Tibial nerve (tissue), 4 donors: ENCODE data around the gene TGM6. TPM values are rescaled to one million over a fixed set of nuclear protein-coding genes. Genes with fewer than 3 reads are reported as not detected.

Experiments
- DNase-seq, 2 donors: peaks; one replicate each; pipeline ENCODE4 v3.0.0-alpha.2; 2019; ENCODE audit warnings: low spot score in 2 of 2
- H3K27ac ChIP-seq, 4 donors: fragments of 200-600 bp; sonication (generic) in 3 of 4; one replicate each; pipeline ENCODE4 v1.5.1; 2017 to 2019; ENCODE audit warnings: mild to moderate bottlenecking in 1 of 4
- H3K27me3 ChIP-seq, 2 donors: fragments of 200-600 bp; sonication (generic) in 1 of 2; one replicate each; pipeline versions ENCODE4 v1.5.1 to v1.6.0; 2017 to 2019
- H3K36me3 ChIP-seq, 3 donors: fragments of 200-600 bp; sonication (generic); one replicate each; pipeline ENCODE4 v1.5.1; 2018 to 2019
- H3K4me1 ChIP-seq, 4 donors: fragments of 200-600 bp; sonication (generic) in 3 of 4; one replicate each; pipeline ENCODE4 v1.5.1; 2017 to 2019
- H3K4me3 ChIP-seq, 4 donors: fragments of 200-600 bp; sonication (generic) in 3 of 4; one replicate each; pipeline ENCODE4 v1.5.1; 2017 to 2019; ENCODE audit warnings: mild to moderate bottlenecking in 1 of 4, moderate library complexity in 1 of 4
- H3K9me3 ChIP-seq, 4 donors: fragments of 200-600 bp; sonication (generic) in 3 of 4; one replicate each; pipeline ENCODE4 v1.5.1; 2017 to 2019
- CTCF ChIP-seq, 5 experiments: fragments of 200-600 bp in 3 of 5; fragments of 450-650 bp in 2 of 5; sonication (generic) in 3 of 5; IDR thresholded peaks; one replicate each; pipeline ENCODE4 v1.5.1; 2016 to 2019; ENCODE audit warnings: antibody characterized with exemption in 5 of 5, mild to moderate bottlenecking in 3 of 5, moderate library complexity in 2 of 5
- EP300 ChIP-seq, 2 donors: sonication (generic); formaldehyde crosslinking; IDR thresholded peaks; one replicate each; pipeline ENCODE4 v1.6.1; 2017; ENCODE audit warnings: antibody characterized with exemption in 2 of 2, mild to moderate bottlenecking in 1 of 2
- POLR2A ChIP-seq, 2 donors: fragments of 450-650 bp; IDR thresholded peaks; one replicate each; pipeline ENCODE4 v1.6.1; 2017; ENCODE audit warnings: antibody characterized with exemption in 2 of 2, mild to moderate bottlenecking in 2 of 2, moderate library complexity in 2 of 2
- WGBS, 2 donors: methylation state at CpG; one replicate each; pipeline ENCODE4 v1.1.5; 2018; 5-methylcytosine and 5-hydroxymethylcytosine counted together
- total RNA-seq, 4 donors: library from RNA; depleted of rRNA; stranded (reverse); fragments of >200 nt; gene quantifications; one replicate each; pipeline ENCODE4 v1.1.0, GENCODE V29; 2016

TGM6 gene
- total RNA-seq, 4 donors from 2014 or later = not detected

GRCh38 chr20:2396241-2396814 lies 15.6 kb downstream of the TGM6 start:
- no peak for TF ChIP-seq POLR2A (IDR thresholded peaks at IDR 0.05)
- TF ChIP-seq CTCF (IDR thresholded peaks at IDR 0.05) = no peak
- no peak for TF ChIP-seq EP300 (IDR thresholded peaks at IDR 0.05)
- WGBS, 2 donors = 66 to 78% methylated on average over 7 to 14 of the region's 14 CpGs
- DNase-seq = no peak

GRCh38 chr20:2397091-2397490 lies 16.4 kb downstream of the TGM6 start:
- no peak overlapping the region for H3K27ac ChIP-seq
- 84 to 88% methylated on average over 8 of the region's 8 CpGs for WGBS, 2 donors
- no peak overlapping the region for H3K4me3 ChIP-seq
- DNase-seq = no peak
- no peaks in the 10 kb centered on the region for H3K4me1 ChIP-seq
- H3K36me3 ChIP-seq = no peaks in the 10 kb centered on the region
- no peaks in the 10 kb centered on the region for H3K27me3 ChIP-seq
- TF ChIP-seq POLR2A (IDR thresholded peaks at IDR 0.05) = no peak
- no peak for TF ChIP-seq EP300 (IDR thresholded peaks at IDR 0.05)
- no peak for TF ChIP-seq CTCF (IDR thresholded peaks at IDR 0.05)
- H3K9me3 ChIP-seq = peaks cover 0 to 15% (median 0%) of the 10 kb centered on the region in 4 donors

More at GRCh38 chr20:2396241-2396814, 15.6 kb downstream of the TGM6 start:
- Histone ChIP-seq H3K27ac (no peak overlapping the region), H3K9me3 (peaks cover 0 to 15% (median 0%) of the 10 kb centered on the region in 4 donors), H3K27me3 (no peaks in the 10 kb centered on the region), H3K36me3 (no peaks in the 10 kb centered on the region), H3K4me3 (no peak overlapping the region), H3K4me1 (no peaks in the 10 kb centered on the region)

GRCh38 chr20:2397595-2398145 lies 17.0 kb downstream of the TGM6 start:
- no peaks in the 10 kb centered on the region for H3K36me3 ChIP-seq
- 85 to 88% methylated on average over 12 of the region's 12 CpGs for WGBS, 2 donors
- H3K4me3 ChIP-seq = no peak overlapping the region
- peaks cover 0 to 15% (median 0%) of the 10 kb centered on the region in 4 donors for H3K9me3 ChIP-seq
- no peaks in the 10 kb centered on the region for H3K27me3 ChIP-seq
- no peak overlapping the region for H3K27ac ChIP-seq
- DNase-seq = no peak
- no peaks in the 10 kb centered on the region for H3K4me1 ChIP-seq
- no peak for TF ChIP-seq POLR2A (IDR thresholded peaks at IDR 0.05)
- TF ChIP-seq CTCF (IDR thresholded peaks at IDR 0.05) = no peak
- no peak for TF ChIP-seq EP300 (IDR thresholded peaks at IDR 0.05)

- no peaks in the 10 kb centered on the region for H3K27me3 ChIP-seq
- H3K4me1 ChIP-seq = no peaks in the 10 kb centered on the region
- H3K9me3 ChIP-seq = peaks cover 0 to 19% (median 0%) of the 10 kb centered on the region in 4 donors
- no peak for DNase-seq
- no peak overlapping the region for H3K27ac ChIP-seq
- TF ChIP-seq EP300 (IDR thresholded peaks at IDR 0.05) (no peak), POLR2A (IDR thresholded peaks at IDR 0.05) (no peak), CTCF (IDR thresholded peaks at IDR 0.05) (no peak)
- H3K4me3 ChIP-seq = no peak overlapping the region
- WGBS, 2 donors = 91 to 100% methylated on average over 1 of the region's 1 CpG
- no peaks in the 10 kb centered on the region for H3K36me3 ChIP-seq
These were observed 17.7 kb downstream of the TGM6 start for GRCh38 chr20:2398449-2398848.

- DNase-seq = no peak
- peaks cover 0 to 22% (median 0%) of the 10 kb centered on the region in 4 donors for H3K9me3 ChIP-seq
- no peak overlapping the region for H3K27ac ChIP-seq
- H3K4me1 ChIP-seq = no peaks in the 10 kb centered on the region
- WGBS, 2 donors = 93 to 96% methylated on average over 16 of the region's 16 CpGs
- no peaks in the 10 kb centered on the region for H3K36me3 ChIP-seq
- H3K27me3 ChIP-seq = no peaks in the 10 kb centered on the region
- no peak for TF ChIP-seq POLR2A (IDR thresholded peaks at IDR 0.05)
- TF ChIP-seq EP300 (IDR thresholded peaks at IDR 0.05) = no peak
- TF ChIP-seq CTCF (IDR thresholded peaks at IDR 0.05) = no peak
- no peak overlapping the region for H3K4me3 ChIP-seq
These were observed 18.7 kb downstream of the TGM6 start for GRCh38 chr20:2399390-2399789.
